ENCODE data around the gene RINL.
"Not testable (repeated sequence)": the region's sequence is repeated elsewhere in the genome, so short reads cannot be mapped to it uniquely, and the experiment has no call there.

Gene RINL

GRCh38 chr19:38855751-38856150, 22.3 kb downstream of the RINL start:
- DNase-seq (ENCODE audit: low spot score); H3K27ac Mint-ChIP-seq; H3K9me3 Mint-ChIP-seq; H3K4me3 Mint-ChIP-seq; H3K36me3 Mint-ChIP-seq (ENCODE audit: low read depth); H3K27me3 Mint-ChIP-seq (ENCODE audit: low read depth): not testable (repeated sequence)
- H3K4me1 Mint-ChIP-seq (ENCODE audit: low read depth): peaks cover 25% of the 10 kb centered on the region

- not testable (repeated sequence) for H3K27me3 Mint-ChIP-seq (ENCODE audit: low read depth); DNase-seq (ENCODE audit: low spot score); H3K36me3 Mint-ChIP-seq (ENCODE audit: low read depth); H3K9me3 Mint-ChIP-seq; H3K27ac Mint-ChIP-seq; H3K4me3 Mint-ChIP-seq
- peaks cover 26% of the 10 kb centered on the region for H3K4me1 Mint-ChIP-seq (ENCODE audit: low read depth)
These were observed 23.1 kb downstream of the RINL start for GRCh38 chr19:38854961-38855360.

DNA sequence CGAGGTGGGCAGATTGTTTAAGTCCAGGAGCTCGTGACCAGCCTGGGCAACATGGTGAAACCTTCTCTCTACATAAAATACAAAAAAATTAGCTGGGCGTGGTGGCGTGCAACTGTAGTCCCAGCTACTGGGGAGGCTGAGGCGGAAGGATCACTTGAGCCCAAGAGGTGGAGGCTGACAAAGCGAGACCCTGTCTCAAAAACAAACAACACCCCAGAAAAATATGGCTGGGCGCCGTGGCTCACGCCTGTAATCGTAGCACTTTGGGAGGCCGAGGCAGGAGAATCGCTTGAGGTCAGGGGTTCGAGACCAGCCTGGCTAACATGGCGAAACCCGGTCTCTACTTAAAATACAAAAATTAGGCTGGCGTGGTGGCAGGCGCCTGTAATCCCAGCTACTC, 24.9 kb downstream of the RINL start:
- no peaks in the 10 kb centered on the region for H3K27me3 Mint-ChIP-seq (ENCODE audit: low read depth)
- H3K27ac Mint-ChIP-seq: peak overlapping the region; percentile 97
- H3K4me1 Mint-ChIP-seq (ENCODE audit: low read depth): peaks cover 30% of the 10 kb centered on the region
- H3K4me3 Mint-ChIP-seq: peak overlapping the region; percentile 95
- H3K9me3 Mint-ChIP-seq: peaks cover 4% of the 10 kb centered on the region
- no peak for DNase-seq (ENCODE audit: low spot score)
- H3K36me3 Mint-ChIP-seq (ENCODE audit: low read depth): peaks cover 10% of the 10 kb centered on the region

GRCh38 chr19:38852231-38853044, 25.6 kb downstream of the RINL start:
- Mint-ChIP-seq H3K4me3 (peak overlapping the region; percentile 95), H3K9me3 (peaks cover 4% of the 10 kb centered on the region), H3K27ac (peak overlapping the region; percentile 97), H3K27me3 (ENCODE audit: low read depth) (no peaks in the 10 kb centered on the region), H3K4me1 (ENCODE audit: low read depth) (peaks cover 34% of the 10 kb centered on the region), H3K36me3 (ENCODE audit: low read depth) (peaks cover 17% of the 10 kb centered on the region)
- DNase-seq (ENCODE audit: low spot score): peak; percentile 70

- no peaks in the 10 kb centered on the region for H3K27me3 Mint-ChIP-seq (ENCODE audit: low read depth)
- H3K4me1 Mint-ChIP-seq (ENCODE audit: low read depth): peaks cover 36% of the 10 kb centered on the region
- DNase-seq (ENCODE audit: low spot score): peak; percentile 92
- peaks cover 25% of the 10 kb centered on the region for H3K36me3 Mint-ChIP-seq (ENCODE audit: low read depth)
- H3K4me3 Mint-ChIP-seq: peak overlapping the region; percentile 86
- H3K27ac Mint-ChIP-seq: peak overlapping the region; percentile 100
- H3K9me3 Mint-ChIP-seq: peaks cover 3% of the 10 kb centered on the region
These were observed 26.3 kb downstream of the RINL start for GRCh38 chr19:38851622-38852230.

DNA sequence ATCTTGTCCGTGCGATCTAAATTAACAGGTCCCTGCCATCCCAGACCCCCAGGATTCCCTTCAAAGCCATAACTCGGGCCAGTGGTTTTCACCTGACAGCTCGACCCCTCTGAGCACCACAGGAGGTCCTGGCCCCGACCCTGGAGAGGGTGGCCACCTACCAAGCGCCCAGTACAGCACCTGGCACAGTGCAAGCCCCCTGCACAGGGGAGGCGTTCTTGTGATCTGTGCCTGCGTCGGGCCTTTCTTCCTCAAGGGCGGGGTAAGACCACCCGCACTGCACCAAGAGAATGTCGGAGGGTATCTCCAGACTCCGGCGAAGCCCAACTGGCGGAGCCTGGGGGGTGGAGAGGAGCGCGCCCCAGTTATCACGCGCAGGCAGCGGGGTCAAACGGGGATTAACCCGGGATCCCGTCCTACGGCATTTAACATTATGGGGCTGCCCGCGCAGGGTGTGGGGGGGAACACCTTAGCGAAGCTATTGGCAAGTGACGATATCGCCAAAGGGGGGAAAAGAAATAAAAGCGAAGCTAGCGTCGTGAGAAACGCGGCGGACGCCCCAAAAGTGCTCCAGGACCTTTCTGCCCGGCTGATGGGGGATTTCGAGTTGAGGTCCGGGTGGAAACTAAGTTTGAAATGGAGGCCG, 27.0 kb downstream of the RINL start:
- Mint-ChIP-seq H3K36me3 (ENCODE audit: low read depth) (peaks cover 29% of the 10 kb centered on the region), H3K4me3 (peak overlapping the region; percentile 86), H3K27ac (peak overlapping the region; percentile 100), H3K4me1 (ENCODE audit: low read depth) (peaks cover 37% of the 10 kb centered on the region), H3K27me3 (ENCODE audit: low read depth) (no peaks in the 10 kb centered on the region), H3K9me3 (no peaks in the 10 kb centered on the region)
- no peak for DNase-seq (ENCODE audit: low spot score)

GRCh38 chr19:38850436-38850975, 27.6 kb downstream of the RINL start:
- H3K27me3 Mint-ChIP-seq (ENCODE audit: low read depth): no peaks in the 10 kb centered on the region
- peak overlapping the region; percentile 100 for H3K27ac Mint-ChIP-seq
- no peaks in the 10 kb centered on the region for H3K9me3 Mint-ChIP-seq
- peaks cover 43% of the 10 kb centered on the region for H3K4me1 Mint-ChIP-seq (ENCODE audit: low read depth)
- peak overlapping the region; percentile 86 for H3K4me3 Mint-ChIP-seq
- DNase-seq (ENCODE audit: low spot score): no peak
- peaks cover 35% of the 10 kb centered on the region for H3K36me3 Mint-ChIP-seq (ENCODE audit: low read depth)

- Mint-ChIP-seq H3K27me3 (ENCODE audit: low read depth) (no peaks in the 10 kb centered on the region), H3K36me3 (ENCODE audit: low read depth) (peaks cover 40% of the 10 kb centered on the region), H3K27ac (peak within 1 kb of the TSS; percentile 100), H3K4me1 (ENCODE audit: low read depth) (peaks cover 46% of the 10 kb centered on the region), H3K9me3 (no peaks in the 10 kb centered on the region), H3K4me3 (peak within 1 kb of the TSS; percentile 96)
- DNase-seq (ENCODE audit: low spot score): peak; percentile 100
These were observed 28.1 kb downstream of the RINL start, which contains the start of gene HNRNPL for GRCh38 chr19:38849860-38850435. Gene HNRNPL, minus strand, starts transcription at chr19:38849986. Its CDS starts 20 bp downstream, at chr19:38849966.

DNA sequence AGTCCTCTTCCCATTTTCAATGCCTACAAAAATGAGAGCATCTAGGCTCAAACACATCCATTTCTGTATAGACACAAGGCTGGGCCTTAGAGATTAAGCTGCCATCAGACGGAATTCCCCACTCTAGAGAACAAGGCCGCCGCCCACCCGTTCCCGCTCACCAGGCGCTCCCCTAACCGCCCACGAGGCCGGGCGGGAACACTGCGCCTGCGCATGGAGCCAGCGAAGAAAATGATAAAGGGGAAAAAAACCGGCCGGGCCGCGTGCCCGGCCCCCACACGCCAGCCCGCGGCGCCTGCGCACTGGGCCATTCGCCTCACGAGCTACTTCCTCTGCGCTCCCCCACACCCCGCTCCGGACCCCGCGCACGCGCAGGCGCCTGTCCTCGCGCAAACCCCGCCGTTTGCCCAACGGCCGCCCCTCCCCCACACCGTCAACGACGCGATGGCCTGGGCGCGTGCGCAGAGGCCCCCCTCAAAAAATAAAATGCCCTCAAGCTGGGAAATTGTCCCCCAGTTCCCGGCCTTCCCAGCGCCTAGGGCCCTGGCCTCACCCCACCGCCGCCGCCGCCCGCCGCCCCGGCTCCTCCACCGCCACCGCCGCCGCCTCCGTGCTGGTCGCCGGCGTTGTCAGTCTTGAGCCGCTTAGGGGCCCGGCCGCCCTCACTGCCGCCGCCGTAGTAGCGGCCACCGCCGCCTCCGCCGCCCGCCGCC, 28.8 kb downstream of the RINL start:
- Mint-ChIP-seq H3K27ac (peak overlapping the region; percentile 100), H3K4me1 (ENCODE audit: low read depth) (peaks cover 49% of the 10 kb centered on the region), H3K36me3 (ENCODE audit: low read depth) (peaks cover 45% of the 10 kb centered on the region), H3K4me3 (peak overlapping the region; percentile 96), H3K27me3 (ENCODE audit: low read depth) (no peaks in the 10 kb centered on the region), H3K9me3 (no peaks in the 10 kb centered on the region)
- DNase-seq (ENCODE audit: low spot score): peak; percentile 97

- H3K27me3 Mint-ChIP-seq (ENCODE audit: low read depth): no peaks in the 10 kb centered on the region
- H3K27ac Mint-ChIP-seq: peak overlapping the region; percentile 100
- no peak for DNase-seq (ENCODE audit: low spot score)
- peak overlapping the region; percentile 96 for H3K4me3 Mint-ChIP-seq
- H3K4me1 Mint-ChIP-seq (ENCODE audit: low read depth): peaks cover 56% of the 10 kb centered on the region
- H3K9me3 Mint-ChIP-seq: no peaks in the 10 kb centered on the region
- peaks cover 53% of the 10 kb centered on the region for H3K36me3 Mint-ChIP-seq (ENCODE audit: low read depth)
These were observed 29.6 kb downstream of the RINL start for GRCh38 chr19:38848299-38849146.

GRCh38 chr19:38846097-38846496, 32.0 kb downstream of the RINL start:
- H3K4me3 Mint-ChIP-seq: peak overlapping the region; percentile 17

GRCh38 chr19:38845374-38846024, 32.6 kb downstream of the RINL start:
- Mint-ChIP-seq H3K36me3 (ENCODE audit: low read depth) (peaks cover 82% of the 10 kb centered on the region), H3K27me3 (ENCODE audit: low read depth) (no peaks in the 10 kb centered on the region), H3K27ac (peak overlapping the region; percentile 70), H3K4me1 (ENCODE audit: low read depth) (peaks cover 68% of the 10 kb centered on the region), H3K4me3 (peak overlapping the region; percentile 44), H3K9me3 (no peaks in the 10 kb centered on the region)
- DNase-seq (ENCODE audit: low spot score): no peak

More at GRCh38 chr19:38846097-38846496, 32.0 kb downstream of the RINL start:
- no peaks in the 10 kb centered on the region for H3K27me3 Mint-ChIP-seq (ENCODE audit: low read depth)
- peaks cover 76% of the 10 kb centered on the region for H3K36me3 Mint-ChIP-seq (ENCODE audit: low read depth)
- H3K4me1 Mint-ChIP-seq (ENCODE audit: low read depth): peaks cover 68% of the 10 kb centered on the region
- no peak for DNase-seq (ENCODE audit: low spot score)
- H3K27ac Mint-ChIP-seq: no peak overlapping the region
- H3K9me3 Mint-ChIP-seq: no peaks in the 10 kb centered on the region
